ENCODE results near the gene RXFP2.

- no peak for TF ChIP-seq CTCF (IDR thresholded peaks at IDR 0.05)
- no peak for TF ChIP-seq POLR2A (IDR thresholded peaks at IDR 0.05)
These were observed 29.0 kb downstream of the RXFP2 start for GRCh38 chr13:31768351-31768750.
